ENCODE data around the gene GRK7. TPM values are rescaled to one million over a fixed set of nuclear protein-coding genes. Genes with fewer than 3 reads are reported as not detected.
"Not testable (repeated sequence)": the region's sequence is repeated elsewhere in the genome, so short reads cannot be mapped to it uniquely, and the experiment has no call there.

The GRK7 gene
- total RNA-seq, 1 donor from 2014 or later = 0.12 TPM

DNA sequence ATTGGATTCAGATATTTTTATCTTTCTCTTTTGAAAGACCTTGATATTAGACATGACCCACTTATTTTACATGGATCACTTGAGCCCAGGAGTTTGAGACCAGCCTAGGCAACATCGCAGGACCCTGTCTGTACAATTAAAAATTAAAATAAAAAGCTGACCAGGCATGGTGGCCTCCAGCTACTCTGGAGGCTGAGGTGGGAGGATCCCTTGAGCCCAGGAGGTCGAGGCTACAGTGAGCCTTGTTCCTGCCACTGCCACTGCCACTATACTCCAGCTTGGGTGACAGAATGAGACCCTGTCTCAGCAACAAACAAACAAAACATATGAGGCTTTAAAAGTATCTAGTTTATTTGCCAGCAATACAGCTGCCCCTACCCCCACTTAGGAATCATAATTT is 23.5 kb upstream of the GRK7 start:
- no peak for DNase-seq
- no peak for TF ChIP-seq CTCF (IDR thresholded peaks at IDR 0.05)
- intact Hi-C loops (cut with DNase I) = no loop called here
- H3K36me3 ChIP-seq = peaks cover 19% of the 10 kb centered on the region
- H3K9me3 ChIP-seq = no peaks in the 10 kb centered on the region
- no peak overlapping the region for H3K27ac ChIP-seq
- H3K4me3 ChIP-seq = peak overlapping the region; percentile 90
- ATAC-seq = no peak
- H3K27me3 ChIP-seq = no peaks in the 10 kb centered on the region
- H3K4me1 ChIP-seq = peaks cover 39% of the 10 kb centered on the region

GRCh38 chr3:141740349-141740748 is 22.9 kb upstream of the GRK7 start:
- intact Hi-C loops (cut with DNase I) = no loop called here
- Histone ChIP-seq H3K4me3 (peak overlapping the region; percentile 90), H3K36me3 (peaks cover 25% of the 10 kb centered on the region), H3K27ac (no peak overlapping the region), H3K27me3 (no peaks in the 10 kb centered on the region), H3K4me1 (peaks cover 39% of the 10 kb centered on the region), H3K9me3 (no peaks in the 10 kb centered on the region)
- DNase-seq (no peak), ATAC-seq (no peak)
- no peak for TF ChIP-seq CTCF (IDR thresholded peaks at IDR 0.05)

DNA sequence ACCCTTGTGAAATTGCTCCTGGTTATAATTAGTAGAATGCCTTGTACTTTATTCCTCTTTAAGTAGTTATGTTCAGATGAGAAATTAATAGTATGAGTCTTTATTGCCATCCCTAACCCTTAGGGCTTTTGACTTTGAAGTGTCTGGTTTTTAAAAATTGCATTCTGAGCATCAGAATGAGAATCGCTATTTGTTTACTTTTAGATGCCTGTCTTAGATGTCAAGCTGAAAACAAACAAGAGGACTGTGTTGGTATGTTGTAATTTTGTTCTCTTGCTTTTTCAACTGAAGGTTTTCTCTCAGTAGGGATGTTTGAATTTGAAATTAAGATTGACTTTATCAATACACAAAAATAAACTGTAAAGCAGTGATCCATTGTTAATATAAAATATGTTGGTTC is 19.9 kb upstream of the GRK7 start:
- peaks cover 54% of the 10 kb centered on the region for H3K36me3 ChIP-seq
- H3K9me3 ChIP-seq = no peaks in the 10 kb centered on the region
- peaks cover 39% of the 10 kb centered on the region for H3K4me1 ChIP-seq
- no peak for ATAC-seq
- no peaks in the 10 kb centered on the region for H3K27me3 ChIP-seq
- TF ChIP-seq CTCF (IDR thresholded peaks at IDR 0.05) = no peak
- H3K4me3 ChIP-seq = no peak overlapping the region
- intact Hi-C loops (cut with DNase I) = no loop called here
- no peak overlapping the region for H3K27ac ChIP-seq
- no peak for DNase-seq

GRCh38 chr3:141746962-141747361 is 16.2 kb upstream of the GRK7 start:
- Histone ChIP-seq H3K9me3 (no peaks in the 10 kb centered on the region), H3K27ac (no peak overlapping the region), H3K4me3 (no peak overlapping the region), H3K36me3 (peaks cover 69% of the 10 kb centered on the region), H3K27me3 (no peaks in the 10 kb centered on the region), H3K4me1 (peaks cover 12% of the 10 kb centered on the region)
- DNase-seq = no peak
- ATAC-seq = no peak
- intact Hi-C loops (cut with DNase I) = no loop called here
- no peak for TF ChIP-seq CTCF (IDR thresholded peaks at IDR 0.05)

- DNase-seq (no peak), ATAC-seq (no peak)
- no peak for TF ChIP-seq CTCF (IDR thresholded peaks at IDR 0.05)
- intact Hi-C loops (cut with DNase I) = no loop called here
- Histone ChIP-seq H3K9me3 (no peaks in the 10 kb centered on the region), H3K27ac (no peak overlapping the region), H3K27me3 (no peaks in the 10 kb centered on the region), H3K4me3 (no peak overlapping the region), H3K4me1 (no peaks in the 10 kb centered on the region), H3K36me3 (peaks cover 14% of the 10 kb centered on the region)
These were observed 9.8 kb upstream of the GRK7 start for GRCh38 chr3:141753399-141753798.

DNA sequence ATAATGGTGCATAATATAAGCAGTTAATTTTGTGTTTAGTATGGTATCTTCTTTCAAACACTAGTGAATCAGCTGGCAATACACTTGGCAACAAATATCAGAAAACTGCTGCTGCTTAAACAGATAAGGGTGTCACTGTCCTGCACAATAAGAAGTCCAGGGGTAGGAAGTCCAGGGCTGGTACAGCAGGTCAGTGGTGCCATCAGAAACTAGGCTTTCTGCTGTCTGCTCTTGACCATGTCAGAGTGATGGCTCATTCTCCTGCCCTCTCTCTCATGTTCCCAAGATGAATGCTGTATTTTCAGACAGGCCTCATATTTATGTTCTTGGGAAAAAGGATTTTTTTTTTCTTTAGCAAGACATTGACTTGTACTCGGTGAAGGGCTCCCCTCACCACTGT is 9.2 kb upstream of the GRK7 start:
- TF ChIP-seq CTCF (IDR thresholded peaks at IDR 0.05) = no peak

GRCh38 chr3:141762552-141762951 is 656 bp upstream of the GRK7 start:
- ATAC-seq; H3K4me3 ChIP-seq; intact Hi-C loops (cut with DNase I); H3K27me3 ChIP-seq; H3K27ac ChIP-seq; H3K9me3 ChIP-seq; H3K36me3 ChIP-seq; DNase-seq; H3K4me1 ChIP-seq: not testable (repeated sequence)

More for the DNA sequence above, 9.2 kb upstream of the GRK7 start:
- H3K27me3 ChIP-seq = no peaks in the 10 kb centered on the region
- H3K27ac ChIP-seq = no peak overlapping the region
- no peaks in the 10 kb centered on the region for H3K4me1 ChIP-seq
- intact Hi-C loops (cut with DNase I) = no loop called here
- no peak overlapping the region for H3K4me3 ChIP-seq
- H3K36me3 ChIP-seq = peaks cover 9% of the 10 kb centered on the region
- ATAC-seq = no peak
- no peak for DNase-seq
- no peaks in the 10 kb centered on the region for H3K9me3 ChIP-seq

Measured in upper lobe of right lung (tissue), 1 donor.